GM19438 (cell line): ENCODE results near the gene DYTN.

Experiments used
- ATAC-seq: cut with Tn5 transposase; IDR thresholded peaks from one replicate; pipeline ENCODE4 v1.9.1; 2021; ENCODE audit warnings: low read depth; ENCODE audit not compliant: unreplicated experiment

The DYTN gene

DNA sequence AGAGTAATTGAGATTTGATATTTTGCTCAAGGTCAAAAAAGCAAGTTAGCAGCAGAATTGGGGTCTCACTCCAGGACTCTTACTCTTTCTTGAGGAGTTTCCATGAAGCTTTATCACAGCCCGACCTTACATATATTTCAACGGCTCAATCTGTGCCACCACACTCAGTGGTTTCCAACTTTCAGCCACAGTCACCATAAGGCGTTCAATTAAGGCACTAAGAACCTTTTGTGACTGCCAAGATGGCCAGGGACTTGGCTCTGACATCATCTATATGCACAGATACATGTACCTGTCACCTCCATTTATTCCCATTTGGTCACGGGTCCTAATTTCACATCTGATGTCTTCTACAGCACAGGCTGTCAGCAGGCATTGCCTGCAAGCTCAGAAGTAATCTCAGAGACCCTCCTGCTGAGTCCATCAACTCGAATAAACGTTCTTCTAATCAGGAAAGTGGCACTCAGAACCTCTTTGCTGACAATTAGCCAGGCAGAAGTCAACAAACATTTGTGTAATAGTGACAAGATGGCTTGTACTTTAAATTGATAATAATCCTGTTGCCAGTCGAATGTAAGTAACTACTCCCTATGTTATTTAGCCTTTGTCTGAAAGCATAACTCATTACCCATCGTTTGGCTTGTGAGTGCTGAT lies 16.1 kb downstream of the DYTN start:
- ATAC-seq = no peak

GRCh38 chr2:206700156-206700555 lies 18.0 kb downstream of the DYTN start:
- no peak for ATAC-seq

DNA sequence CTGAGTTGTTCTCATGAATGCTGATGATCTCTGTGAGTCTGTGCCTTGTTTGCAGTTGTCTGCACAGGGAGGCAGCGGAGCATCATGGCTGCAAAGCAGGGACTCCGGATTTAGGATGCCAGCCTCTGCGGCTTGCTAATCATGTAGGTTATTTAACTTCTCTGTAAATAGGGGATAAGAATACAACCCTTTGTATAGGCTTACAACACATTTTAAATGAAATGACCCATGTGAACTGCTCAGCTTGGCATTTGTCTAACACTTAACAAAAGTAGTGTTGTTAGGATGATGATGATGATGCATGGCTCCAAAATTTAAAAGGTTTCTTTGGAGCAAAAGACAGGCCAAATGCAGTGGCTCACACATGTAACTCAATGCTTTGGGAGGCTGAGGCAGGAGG lies 19.4 kb downstream of the DYTN start:
- no peak for ATAC-seq

DNA sequence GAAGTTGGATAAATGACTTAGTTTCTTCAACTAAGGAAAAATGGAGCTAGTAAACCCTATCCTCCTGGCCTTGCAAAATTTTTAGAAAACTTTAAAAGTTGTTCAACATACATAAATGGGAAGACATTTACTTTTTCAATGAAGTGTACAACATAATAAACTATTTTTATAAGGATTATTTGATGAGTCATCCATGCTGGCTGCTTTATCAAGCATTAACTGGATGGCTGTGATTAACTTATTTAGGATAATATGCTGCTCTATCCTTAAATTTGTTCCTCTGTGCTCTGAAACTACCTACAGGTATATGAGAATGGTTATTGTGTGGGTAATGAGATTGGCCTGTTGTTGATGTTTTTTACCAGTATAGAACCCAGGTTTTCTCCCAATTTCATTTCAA lies 21.3 kb downstream of the DYTN start:
- ATAC-seq = no peak

DNA sequence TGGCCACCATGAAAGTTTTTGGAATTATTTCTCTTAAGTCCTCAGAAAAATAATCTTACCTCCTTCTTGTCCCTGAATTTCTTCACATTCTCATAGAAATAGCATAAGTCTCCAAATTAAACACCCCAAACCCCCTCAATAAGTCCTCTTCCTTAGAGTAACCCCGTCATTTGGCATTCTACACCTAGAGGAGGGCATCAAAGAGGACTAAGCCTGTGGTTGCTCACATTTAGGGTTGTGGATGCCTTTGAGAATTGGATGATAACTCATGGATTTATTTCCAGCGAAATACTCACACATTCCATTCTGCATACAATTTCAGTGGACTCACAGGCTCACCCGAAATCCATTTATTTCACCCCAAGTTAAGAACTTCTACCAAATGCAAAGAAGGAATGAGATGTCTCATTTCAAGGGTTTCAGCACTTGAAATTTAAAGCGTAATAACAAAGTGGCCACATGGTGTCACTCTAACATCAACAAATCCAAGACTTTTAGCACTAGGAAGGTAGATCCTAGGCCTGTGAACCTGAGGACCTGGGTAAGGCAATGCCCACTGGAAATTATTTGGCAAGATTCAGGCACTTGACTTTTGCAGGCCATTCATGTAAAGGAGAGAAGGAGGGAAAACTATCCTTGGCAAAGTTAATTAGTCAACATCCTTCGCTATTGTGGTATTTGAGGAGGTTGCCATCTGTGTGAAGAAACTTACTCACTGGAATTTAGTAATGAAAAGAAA lies 24.6 kb downstream of the DYTN start:
- no peak for ATAC-seq

- ATAC-seq = no peak
Observed at GRCh38 chr2:206692971-206693370, 25.2 kb downstream of the DYTN start.

DNA sequence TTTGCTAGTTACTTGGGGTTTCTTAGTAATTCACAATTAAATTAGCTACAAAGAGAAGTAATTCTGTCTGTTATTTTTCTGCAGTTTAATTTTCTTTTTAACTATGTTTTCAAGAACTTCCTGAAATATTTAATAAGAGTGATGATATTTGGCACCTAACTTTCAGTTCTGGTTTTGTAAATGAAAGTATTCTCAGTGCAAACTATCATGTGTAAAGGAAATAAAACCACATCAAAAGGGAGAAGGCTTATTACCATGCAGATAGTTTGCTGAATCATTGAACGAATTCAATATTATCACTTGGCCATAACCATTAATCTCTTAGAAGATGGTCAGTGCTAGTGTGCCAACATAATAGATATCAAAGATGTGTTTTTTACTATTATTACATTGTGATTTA lies 29.2 kb downstream of the DYTN start:
- ATAC-seq = no peak

DNA sequence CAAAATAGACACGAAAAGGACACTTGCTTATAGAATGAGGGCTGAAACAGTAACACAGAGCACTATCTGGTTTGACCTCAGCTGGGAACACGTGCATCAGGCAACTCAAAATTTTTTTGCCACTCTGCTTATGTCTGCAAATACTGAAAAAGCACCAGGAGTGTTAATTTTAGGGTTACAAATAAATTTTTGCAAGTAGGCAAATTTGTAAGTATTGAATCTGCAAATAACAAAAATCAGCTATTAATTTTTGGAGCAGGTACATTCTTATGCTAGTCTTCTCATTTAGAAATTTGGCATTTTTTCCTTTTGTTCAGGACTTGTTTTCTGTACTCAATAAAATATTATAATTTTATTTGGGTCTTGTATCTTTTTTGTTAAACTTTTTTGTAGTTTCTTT lies 29.7 kb downstream of the DYTN start:
- ATAC-seq = no peak

DNA sequence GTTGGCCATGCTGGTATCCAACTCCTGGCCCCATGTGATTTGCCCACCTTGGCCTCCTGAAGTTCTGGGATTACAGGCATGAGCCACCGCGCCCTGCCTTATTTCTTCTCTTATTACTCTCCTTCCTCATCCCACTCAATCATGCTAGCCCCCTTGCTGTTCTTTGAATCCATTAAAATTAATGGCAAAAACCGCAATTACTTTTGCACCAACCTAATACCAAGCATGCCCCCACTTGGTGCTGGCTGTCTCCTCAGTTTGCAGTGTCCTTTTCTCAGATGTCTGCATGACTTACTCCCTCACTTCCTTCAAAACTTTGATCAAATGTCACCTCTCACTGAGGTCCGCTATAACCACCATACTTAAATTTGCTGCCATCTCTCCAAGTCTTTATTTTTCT lies 34.6 kb downstream of the DYTN start:
- ATAC-seq = no peak

DNA sequence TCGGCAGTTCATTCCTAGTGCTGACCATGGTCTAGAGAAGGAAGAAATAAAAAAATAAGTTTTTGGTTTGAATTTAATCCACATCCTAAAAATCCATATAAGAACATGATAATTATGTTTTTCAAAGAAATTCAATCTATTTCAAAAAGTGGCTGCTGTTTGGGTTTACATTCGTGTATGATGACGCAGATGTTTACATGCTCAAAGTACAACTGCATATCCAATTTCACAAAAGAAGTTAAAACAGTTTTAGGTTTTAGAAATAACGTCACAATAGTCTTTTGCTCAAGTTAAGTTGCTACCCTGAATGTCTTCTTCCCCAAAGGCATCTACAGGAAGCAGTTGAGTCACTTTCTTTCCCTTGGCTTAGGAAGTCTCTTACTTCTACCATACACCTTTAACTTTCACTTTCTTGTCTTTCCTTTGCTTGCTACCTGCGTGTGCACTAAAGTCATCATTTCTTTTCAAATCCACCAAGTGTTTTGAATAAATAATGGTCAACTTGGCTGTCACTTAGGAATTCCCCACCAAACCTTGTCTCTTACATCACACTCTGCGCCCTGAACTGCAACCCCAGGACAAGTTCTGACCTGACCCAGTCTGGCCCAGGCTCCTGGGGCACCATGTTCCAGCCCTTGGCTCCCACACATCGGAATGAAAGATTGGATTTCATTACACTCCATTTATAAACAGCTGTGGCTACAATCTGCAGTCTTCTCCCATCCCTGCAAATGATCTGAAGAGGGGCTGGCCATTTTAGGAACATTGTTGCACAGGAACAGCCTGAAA lies 47.5 kb downstream of the DYTN start:
- no peak for ATAC-seq

DNA sequence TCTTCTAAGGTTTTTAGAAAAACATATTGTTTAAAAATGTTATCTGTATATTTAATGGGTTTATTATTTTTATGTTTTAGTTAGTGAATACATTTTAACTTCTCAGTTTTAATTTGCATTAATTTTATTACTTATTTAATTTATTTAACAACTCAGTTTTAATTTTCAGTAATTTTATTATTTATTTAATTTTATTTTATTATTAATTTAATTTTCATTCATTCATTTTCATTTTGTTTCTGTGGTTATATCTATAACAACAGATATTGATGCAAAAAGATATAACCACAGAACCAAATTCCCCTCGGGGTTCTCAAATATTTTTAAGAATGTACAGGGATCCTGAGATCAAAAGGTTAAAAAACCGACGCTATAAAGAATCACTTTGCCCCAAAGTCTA lies 52.9 kb downstream of the DYTN start:
- ATAC-seq = no peak

- ATAC-seq = no peak
Observed at GRCh38 chr2:206657087-206657486, 61.1 kb downstream of the DYTN start.

GRCh38 chr2:206647985-206648384 lies 70.2 kb downstream of the DYTN start:
- no peak for ATAC-seq

- no peak for ATAC-seq
Observed at GRCh38 chr2:206642075-206643025, 75.8 kb downstream of the DYTN start, which contains the start of gene FAM237A. Gene FAM237A, plus strand, starts transcription at chr2:206642487. Its CDS starts 1,750 bp downstream, at chr2:206644237.

- no peak for ATAC-seq
Observed at GRCh38 chr2:206641226-206641625, 77.0 kb downstream of the DYTN start.

DNA sequence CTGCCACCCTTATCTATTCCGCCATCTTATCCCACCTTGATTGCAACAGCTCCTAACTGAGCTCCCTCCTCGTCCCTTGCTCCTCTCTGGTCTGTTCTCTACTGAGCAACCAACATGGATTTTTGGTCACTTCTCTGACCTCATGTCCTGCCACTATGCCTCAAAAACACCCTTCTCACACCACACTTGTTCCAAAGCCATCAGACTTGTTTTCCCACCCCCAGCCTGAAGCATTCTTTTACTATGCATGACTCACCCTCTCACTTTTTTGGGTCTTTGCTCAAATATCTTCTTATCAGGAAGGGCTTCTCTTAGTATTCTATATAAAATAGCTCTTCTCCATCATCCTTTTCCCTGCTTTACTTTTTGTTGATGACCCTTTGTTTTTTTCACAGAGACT lies 78.6 kb downstream of the DYTN start:
- ATAC-seq = no peak

DNA sequence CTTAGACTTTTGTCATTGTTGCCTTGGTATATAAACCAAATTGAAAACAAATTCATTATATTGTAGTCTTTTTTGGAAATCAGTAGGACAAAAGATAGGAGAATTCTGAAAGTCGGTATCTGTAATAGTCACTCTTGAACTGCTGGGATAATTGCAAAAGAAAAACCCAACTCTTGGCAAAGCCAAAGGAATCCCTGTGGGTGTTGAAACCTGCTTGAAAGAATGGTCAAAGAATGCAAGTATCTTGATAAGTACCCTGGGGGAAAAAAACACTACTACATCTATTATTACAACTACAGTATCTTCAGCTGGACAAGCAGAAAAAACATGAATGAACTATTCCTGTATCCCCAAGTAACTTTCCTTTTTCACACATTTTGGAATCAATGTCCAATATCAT lies 83.2 kb downstream of the DYTN start:
- no peak for ATAC-seq

GRCh38 chr2:206631340-206631739 lies 86.9 kb downstream of the DYTN start:
- no peak for ATAC-seq

DNA sequence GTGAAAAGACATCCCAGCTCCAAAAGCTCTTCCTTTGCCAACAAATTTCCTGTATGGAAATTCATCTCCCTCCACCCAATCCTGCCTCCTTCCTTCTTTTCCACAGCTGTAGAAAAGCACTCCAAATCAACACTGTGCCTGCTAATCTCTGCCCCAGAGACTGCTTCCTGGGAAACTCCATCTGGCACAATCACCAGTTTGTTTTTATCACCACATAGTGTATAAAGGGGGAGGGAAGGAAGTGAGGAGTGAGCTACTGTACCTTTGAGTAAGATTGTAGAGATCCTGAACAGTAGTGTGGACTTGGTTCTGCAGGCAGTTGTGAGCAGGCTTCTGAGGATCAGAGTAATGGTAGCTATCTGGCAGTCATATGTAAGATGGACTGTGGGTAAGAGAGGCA lies 90.6 kb downstream of the DYTN start:
- no peak for ATAC-seq

DNA sequence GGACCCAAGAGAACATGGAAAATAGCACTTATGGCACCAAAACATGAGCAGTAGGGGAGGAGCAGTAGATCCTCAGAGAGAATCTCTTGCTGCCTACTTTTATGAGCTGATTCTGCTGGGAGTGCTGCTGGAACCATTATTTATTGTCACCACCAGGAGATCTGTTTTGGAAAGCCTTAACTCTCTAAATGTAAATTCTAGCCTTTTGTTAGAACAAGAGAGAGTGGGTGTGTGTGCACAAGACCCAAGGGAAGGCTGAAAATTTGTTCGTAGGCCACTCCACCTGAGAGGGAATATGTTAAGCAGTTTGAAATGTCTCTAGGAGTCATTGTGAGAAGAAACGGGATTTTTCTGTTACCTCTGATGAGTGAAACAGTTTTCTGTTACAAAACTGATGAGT lies 92.1 kb downstream of the DYTN start:
- ATAC-seq = no peak
